Suprapubic skin (tissue), 4 donors: ENCODE measurements around the gene ZNF423. TPM values are rescaled to one million over a fixed set of nuclear protein-coding genes. Genes with fewer than 3 reads are reported as not detected.

ENCODE experiments used
- DNase-seq, 2 donors: peaks; one replicate each; pipeline ENCODE4 v3.0.0-alpha.2; 2019; ENCODE audit warnings: low spot score in 2 of 2
- H3K27ac ChIP-seq: fragments of 200-600 bp; sonication (generic); one replicate; pipeline ENCODE4 v1.5.1; 2019
- H3K27me3 ChIP-seq: fragments of 200-600 bp; sonication (generic); one replicate; pipeline ENCODE4 v1.5.1; 2019
- H3K36me3 ChIP-seq: fragments of 200-600 bp; sonication (generic); one replicate; pipeline ENCODE4 v1.5.1; 2019
- H3K4me1 ChIP-seq: fragments of 200-600 bp; sonication (generic); one replicate; pipeline ENCODE4 v1.5.1; 2019
- H3K4me3 ChIP-seq: fragments of 200-600 bp; sonication (generic); one replicate; pipeline ENCODE4 v1.5.1; 2019; ENCODE audit warnings: mild to moderate bottlenecking
- H3K9me3 ChIP-seq: fragments of 200-600 bp; sonication (generic); one replicate; pipeline ENCODE4 v1.5.1; 2019
- CTCF ChIP-seq, 2 donors: fragments of 200-600 bp in 1 of 2; fragments of 450-650 bp in 1 of 2; sonication (generic) in 1 of 2; IDR thresholded peaks; one replicate each; pipeline ENCODE4 v1.5.1; 2016 to 2019; ENCODE audit warnings: antibody characterized with exemption in 2 of 2, mild to moderate bottlenecking in 1 of 2, moderate library complexity in 1 of 2
- EP300 ChIP-seq: sonication (generic); formaldehyde crosslinking; IDR thresholded peaks from one replicate; pipeline ENCODE4 v1.6.1; 2017; ENCODE audit warnings: antibody characterized with exemption
- POLR2A ChIP-seq, 2 donors: fragments of 450-650 bp; IDR thresholded peaks; one replicate each; pipeline ENCODE4 v1.6.1; 2017; ENCODE audit warnings: antibody characterized with exemption in 2 of 2, mild to moderate bottlenecking in 2 of 2, moderate library complexity in 2 of 2
- POLR2AphosphoS5 ChIP-seq, 3 donors: sonication (generic); formaldehyde crosslinking; IDR thresholded peaks; one replicate each; pipeline ENCODE4 v1.6.1; 2017; ENCODE audit warnings: antibody characterized with exemption in 3 of 3
- WGBS: methylation state at CpG from one replicate; pipeline ENCODE4 v1.1.5; 2018; 5-methylcytosine and 5-hydroxymethylcytosine counted together
- total RNA-seq, 4 donors: library from RNA; depleted of rRNA; stranded (reverse); fragments of >200 nt; gene quantifications; one replicate each; pipeline ENCODE4 v1.1.0, GENCODE V29; 2016

Gene ZNF423
- total RNA-seq, 4 donors from 2014 or later = 1.3 to 5.3 (median 1.9) TPM

GRCh38 chr16:49801290-49801689, 54.6 kb downstream of the ZNF423 start:
- no peak overlapping the region for H3K4me3 ChIP-seq
- H3K36me3 ChIP-seq = no peaks in the 10 kb centered on the region
- no peak for DNase-seq
- no peaks in the 10 kb centered on the region for H3K27me3 ChIP-seq
- H3K27ac ChIP-seq = no peak overlapping the region
- no peaks in the 10 kb centered on the region for H3K9me3 ChIP-seq
- no peak for TF ChIP-seq CTCF (IDR thresholded peaks at IDR 0.05)
- no peak for TF ChIP-seq POLR2A (IDR thresholded peaks at IDR 0.05)
- no peak for TF ChIP-seq EP300
- no peak for TF ChIP-seq POLR2AphosphoS5 (IDR thresholded peaks at IDR 0.05)
- 72% methylated on average over 4 of the region's 4 CpGs for WGBS
- peaks cover 8% of the 10 kb centered on the region for H3K4me1 ChIP-seq

GRCh38 chr16:49800876-49801275, 55.0 kb downstream of the ZNF423 start:
- Histone ChIP-seq H3K27me3 (no peaks in the 10 kb centered on the region), H3K4me1 (peaks cover 8% of the 10 kb centered on the region), H3K36me3 (no peaks in the 10 kb centered on the region), H3K9me3 (no peaks in the 10 kb centered on the region), H3K4me3 (no peak overlapping the region), H3K27ac (no peak overlapping the region)
- 30% methylated on average over 11 of the region's 11 CpGs for WGBS
- DNase-seq = no peak
- no peak for TF ChIP-seq POLR2A (IDR thresholded peaks at IDR 0.05)
- TF ChIP-seq CTCF (IDR thresholded peaks at IDR 0.05) = no peak
- TF ChIP-seq EP300 = no peak
- TF ChIP-seq POLR2AphosphoS5 (IDR thresholded peaks at IDR 0.05) = no peak

GRCh38 chr16:49800441-49800840, 55.5 kb downstream of the ZNF423 start:
- WGBS = 62% methylated on average over 5 of the region's 5 CpGs

GRCh38 chr16:49799172-49799571, 56.7 kb downstream of the ZNF423 start:
- Histone ChIP-seq H3K36me3 (no peaks in the 10 kb centered on the region), H3K9me3 (no peaks in the 10 kb centered on the region), H3K27me3 (no peaks in the 10 kb centered on the region), H3K27ac (no peak overlapping the region), H3K4me1 (peaks cover 8% of the 10 kb centered on the region), H3K4me3 (no peak overlapping the region)
- 52% methylated on average over 4 of the region's 4 CpGs for WGBS
- DNase-seq = no peak
- no peak for TF ChIP-seq EP300

More at GRCh38 chr16:49800441-49800840, 55.5 kb downstream of the ZNF423 start:
- TF ChIP-seq EP300 (no peak), CTCF (IDR thresholded peaks at IDR 0.05) (no peak), POLR2A (IDR thresholded peaks at IDR 0.05) (no peak), POLR2AphosphoS5 (IDR thresholded peaks at IDR 0.05) (no peak)
- no peak overlapping the region for H3K27ac ChIP-seq
- H3K4me3 ChIP-seq = no peak overlapping the region
- no peaks in the 10 kb centered on the region for H3K9me3 ChIP-seq
- H3K36me3 ChIP-seq = no peaks in the 10 kb centered on the region
- no peak for DNase-seq
- no peaks in the 10 kb centered on the region for H3K27me3 ChIP-seq
- peaks cover 8% of the 10 kb centered on the region for H3K4me1 ChIP-seq

GRCh38 chr16:49795513-49795912, 60.4 kb downstream of the ZNF423 start:
- WGBS = 92% methylated on average over 7 of the region's 8 CpGs
- no peak overlapping the region for H3K4me3 ChIP-seq
- no peak for DNase-seq
- TF ChIP-seq CTCF (IDR thresholded peaks at IDR 0.05) (no peak), EP300 (no peak), POLR2A (IDR thresholded peaks at IDR 0.05) (no peak), POLR2AphosphoS5 (IDR thresholded peaks at IDR 0.05) (no peak)
- H3K27ac ChIP-seq = no peak overlapping the region
- no peaks in the 10 kb centered on the region for H3K36me3 ChIP-seq
- H3K27me3 ChIP-seq = no peaks in the 10 kb centered on the region
- H3K9me3 ChIP-seq = no peaks in the 10 kb centered on the region
- peaks cover 1% of the 10 kb centered on the region for H3K4me1 ChIP-seq

- 86% methylated on average over 4 of the region's 11 CpGs for WGBS
- Histone ChIP-seq H3K4me3 (no peak overlapping the region), H3K9me3 (no peaks in the 10 kb centered on the region), H3K27ac (no peak overlapping the region), H3K4me1 (no peaks in the 10 kb centered on the region), H3K36me3 (no peaks in the 10 kb centered on the region), H3K27me3 (no peaks in the 10 kb centered on the region)
- no peak for TF ChIP-seq EP300
- TF ChIP-seq POLR2A (IDR thresholded peaks at IDR 0.05) = no peak
- no peak for TF ChIP-seq POLR2AphosphoS5 (IDR thresholded peaks at IDR 0.05)
- TF ChIP-seq CTCF (IDR thresholded peaks at IDR 0.05) = no peak
- DNase-seq = no peak
Measured at GRCh38 chr16:49793244-49793643, 62.7 kb downstream of the ZNF423 start.
